Prostate gland (tissue), 2 donors: ENCODE measurements around the gene ACTR1A. TPM values are rescaled to one million over a fixed set of nuclear protein-coding genes. Genes with fewer than 3 reads are reported as not detected.

Experiments used
- DNase-seq: peaks from one replicate; pipeline ENCODE4 v3.0.0-alpha.2; 2019; ENCODE audit warnings: low spot score
- H3K27ac ChIP-seq, 2 donors: fragments of 200-600 bp; sonication (generic); 2 replicates each; pipeline ENCODE4 v1.5.1; 2017 to 2019
- H3K27me3 ChIP-seq: fragments of 200-600 bp; sonication (generic); replicated peaks from 2 replicates; pipeline ENCODE4 v1.5.1; 2019; ENCODE audit not compliant: insufficient read depth
- H3K36me3 ChIP-seq, 2 donors: fragments of 200-600 bp; sonication (generic); 1 replicate in 1 of 2; 2 replicates in 1 of 2; pipeline versions ENCODE4 v1.5.1 to v1.8.1; 2017 to 2019
- H3K4me1 ChIP-seq: fragments of 200-600 bp; sonication (generic); replicated peaks from 2 replicates; pipeline ENCODE4 v1.5.1; 2019
- H3K4me3 ChIP-seq, 2 donors: fragments of 200-600 bp; sonication (generic); 2 replicates each; pipeline ENCODE4 v1.5.1; 2017 to 2019
- H3K9me3 ChIP-seq: fragments of 200-600 bp; sonication (generic); 2 replicates; pipeline ENCODE4 v1.5.1; 2017
- CTCF ChIP-seq, 4 experiments: fragments of 200-600 bp in 2 of 4; fragments of 450-650 bp in 2 of 4; sonication (generic) in 2 of 4; IDR thresholded peaks; 1 replicate in 3 of 4; 2 replicates in 1 of 4; pipeline ENCODE4 v1.5.1; 2016 to 2019; ENCODE audit warnings: antibody characterized with exemption in 4 of 4, mild to moderate bottlenecking in 2 of 4, moderate library complexity in 2 of 4
- POLR2A ChIP-seq: fragments of 450-650 bp; IDR thresholded peaks from one replicate; pipeline ENCODE4 v1.6.1; 2016; ENCODE audit warnings: antibody characterized with exemption, mild to moderate bottlenecking
- POLR2AphosphoS5 ChIP-seq: sonication (generic); formaldehyde crosslinking; IDR thresholded peaks from one replicate; pipeline ENCODE4 v1.6.1; 2017; ENCODE audit warnings: antibody characterized with exemption
- WGBS: methylation state at CpG from one replicate; pipeline ENCODE4 v1.1.5; 2018; 5-methylcytosine and 5-hydroxymethylcytosine counted together
- intact Hi-C: fragments of 100-400 bp; cut with DNase I; formaldehyde crosslinking; loops from one replicate; pipeline ENCODE4 v1.14.2; 2022
- total RNA-seq, 2 donors: library from RNA; depleted of rRNA; stranded (reverse); fragments of >200 nt; gene quantifications; one replicate each; pipeline ENCODE4 v1.1.0, GENCODE V29; 2016

ACTR1A gene
- total RNA-seq, 2 donors from 2014 or later, result 75.6 to 95.9 TPM

- TF ChIP-seq POLR2A, result no peak
- TF ChIP-seq CTCF (IDR thresholded peaks at IDR 0.05), result no peak
- no peak for TF ChIP-seq POLR2AphosphoS5
- Histone ChIP-seq H3K9me3 (no peaks in the 10 kb centered on the region), H3K27ac (peak overlapping the region in 1 of 2 donors; percentile 41), H3K27me3 (no peaks in the 10 kb centered on the region), H3K4me1 (no peaks in the 10 kb centered on the region), H3K36me3 (peaks cover 2 to 7% of the 10 kb centered on the region in 2 donors), H3K4me3 (no peak overlapping the region)
- intact Hi-C loops, result no loop called here
- no peak for DNase-seq
- 66% methylated on average over 9 of the region's 9 CpGs for WGBS
Measured at GRCh38 chr10:102476466-102477141, 25.9 kb downstream of the ACTR1A start.

- WGBS, result 92% methylated on average over 9 of the region's 9 CpGs
- DNase-seq, result no peak
- TF ChIP-seq POLR2A (no peak), POLR2AphosphoS5 (no peak), CTCF (IDR thresholded peaks at IDR 0.05) (no peak)
- Histone ChIP-seq H3K36me3 (no peaks in the 10 kb centered on the region), H3K9me3 (no peaks in the 10 kb centered on the region), H3K4me1 (no peaks in the 10 kb centered on the region), H3K27ac (no peak overlapping the region), H3K4me3 (no peak overlapping the region), H3K27me3 (no peaks in the 10 kb centered on the region)
- intact Hi-C loops, result no loop called here
Measured at GRCh38 chr10:102475451-102476040, 27.0 kb downstream of the ACTR1A start.

GRCh38 chr10:102473445-102474331 lies 28.8 kb downstream of the ACTR1A start:
- no peak overlapping the region for H3K4me3 ChIP-seq
- DNase-seq, result no peak
- no peak overlapping the region for H3K27ac ChIP-seq
- H3K9me3 ChIP-seq, result no peaks in the 10 kb centered on the region
- WGBS, result 90% methylated on average over 27 of the region's 27 CpGs
- H3K27me3 ChIP-seq, result no peaks in the 10 kb centered on the region
- H3K4me1 ChIP-seq, result no peaks in the 10 kb centered on the region
- intact Hi-C loops, result no loop called here
- TF ChIP-seq POLR2AphosphoS5, result no peak
- no peak for TF ChIP-seq POLR2A
- no peak for TF ChIP-seq CTCF (IDR thresholded peaks at IDR 0.05)
- no peaks in the 10 kb centered on the region for H3K36me3 ChIP-seq

GRCh38 chr10:102470579-102471546 lies 31.6 kb downstream of the ACTR1A start:
- H3K36me3 ChIP-seq, result no peaks in the 10 kb centered on the region
- no peaks in the 10 kb centered on the region for H3K27me3 ChIP-seq
- TF ChIP-seq POLR2AphosphoS5 (no peak), CTCF (IDR thresholded peaks at IDR 0.05) (no peak), POLR2A (no peak)
- intact Hi-C loops, result no loop called here
- H3K9me3 ChIP-seq, result no peaks in the 10 kb centered on the region
- 94% methylated on average over 36 of the region's 36 CpGs for WGBS
- H3K4me3 ChIP-seq, result no peak overlapping the region
- no peak for DNase-seq
- no peaks in the 10 kb centered on the region for H3K4me1 ChIP-seq
- no peak overlapping the region for H3K27ac ChIP-seq
